ENCODE results near the gene ERH.

The ERH gene

GRCh38 chr14:69357544-69358200 is 40.4 kb downstream of the ERH start:
- no peak for DNase-seq

GRCh38 chr14:69356903-69357543 is 41.1 kb downstream of the ERH start:
- no peak for DNase-seq

- DNase-seq, result no peak
These were observed 42.4 kb downstream of the ERH start for GRCh38 chr14:69355607-69356281.

GRCh38 chr14:69355154-69355597 is 42.9 kb downstream of the ERH start:
- DNase-seq, result no peak

GRCh38 chr14:69354383-69355153 is 43.5 kb downstream of the ERH start:
- no peak for DNase-seq

- DNase-seq, result no peak
These were observed 44.9 kb downstream of the ERH start for GRCh38 chr14:69353168-69353567.

- DNase-seq, result no peak
These were observed 46.2 kb downstream of the ERH start for GRCh38 chr14:69351911-69352310.

GRCh38 chr14:69351385-69351784 is 46.7 kb downstream of the ERH start:
- no peak for DNase-seq

- no peak for DNase-seq
These were observed 47.2 kb downstream of the ERH start for GRCh38 chr14:69350892-69351291.

GRCh38 chr14:69349091-69349777 is 48.9 kb downstream of the ERH start:
- no peak for DNase-seq

- no peak for DNase-seq
These were observed 51.4 kb downstream of the ERH start for GRCh38 chr14:69346710-69347109.

GRCh38 chr14:69345402-69345801 is 52.7 kb downstream of the ERH start:
- no peak for DNase-seq

GRCh38 chr14:69344171-69344570 is 53.9 kb downstream of the ERH start:
- DNase-seq, result no peak

GRCh38 chr14:69342928-69343525 is 55.1 kb downstream of the ERH start:
- DNase-seq, result no peak

GRCh38 chr14:69339426-69339825 is 58.7 kb downstream of the ERH start:
- no peak for DNase-seq

- no peak for DNase-seq
These were observed 60.1 kb downstream of the ERH start for GRCh38 chr14:69337984-69338383.

GRCh38 chr14:69335371-69335771 is 62.7 kb downstream of the ERH start:
- no peak for DNase-seq

- DNase-seq, result no peak
These were observed 63.5 kb downstream of the ERH start for GRCh38 chr14:69334576-69334975.

- DNase-seq, result no peak
These were observed 64.2 kb downstream of the ERH start for GRCh38 chr14:69333791-69334337.

- DNase-seq, result no peak
These were observed 65.2 kb downstream of the ERH start for GRCh38 chr14:69332782-69333395.

GRCh38 chr14:69331206-69331605 is 66.9 kb downstream of the ERH start:
- DNase-seq, result no peak

All from right kidney (tissue), 1 donor.